Measurements from ENCODE around the gene LARGE1.

Gene LARGE1

GRCh38 chr22:33853200-33854097 lies 66.8 kb downstream of the LARGE1 start:
- DNase-seq (ENCODE audit: low spot score) = no peak

- DNase-seq (ENCODE audit: low spot score) = no peak
Measured at GRCh38 chr22:33851821-33852384, 68.4 kb downstream of the LARGE1 start.

DNA sequence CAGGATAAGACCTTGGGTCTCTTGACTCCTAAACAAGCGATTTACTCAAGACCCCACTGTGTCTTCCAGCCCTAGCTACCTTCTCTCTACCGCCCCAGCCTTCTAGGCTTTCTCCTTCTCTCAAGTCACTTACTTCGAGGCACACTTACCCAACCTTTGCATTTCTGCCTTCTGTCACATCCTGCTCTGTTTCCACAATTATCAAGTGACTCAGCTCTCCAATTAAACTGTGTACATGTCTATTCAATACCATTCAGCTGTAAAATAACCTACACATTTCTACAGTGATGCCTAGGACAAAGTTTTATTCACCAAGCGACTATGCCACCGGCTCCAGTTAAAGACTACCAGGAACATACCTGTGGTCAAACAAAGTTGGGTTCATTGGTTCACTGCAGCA lies 69.0 kb downstream of the LARGE1 start:
- no peak for DNase-seq (ENCODE audit: low spot score)

DNA sequence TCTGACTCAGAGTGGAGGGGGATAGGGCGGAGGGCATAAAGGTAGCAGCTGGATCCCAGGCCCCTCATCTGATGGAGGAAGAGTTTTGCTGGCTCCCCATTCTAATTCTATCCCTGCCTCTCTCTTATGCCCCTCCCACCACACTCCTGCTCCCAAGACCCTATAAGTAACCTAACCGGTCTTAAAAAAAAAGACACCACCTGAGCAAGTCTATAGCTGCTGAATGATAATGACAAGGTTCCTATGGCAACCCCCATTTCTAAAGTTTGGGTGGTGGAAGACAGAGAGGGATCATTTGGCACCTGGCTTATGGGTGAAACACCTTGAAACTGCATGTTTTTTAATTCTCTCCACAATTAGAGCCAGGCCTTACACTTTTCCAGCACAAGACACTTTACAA lies 69.6 kb downstream of the LARGE1 start:
- no peak for DNase-seq (ENCODE audit: low spot score)

GRCh38 chr22:33850193-33850592 lies 70.1 kb downstream of the LARGE1 start:
- DNase-seq (ENCODE audit: low spot score) = no peak

DNA sequence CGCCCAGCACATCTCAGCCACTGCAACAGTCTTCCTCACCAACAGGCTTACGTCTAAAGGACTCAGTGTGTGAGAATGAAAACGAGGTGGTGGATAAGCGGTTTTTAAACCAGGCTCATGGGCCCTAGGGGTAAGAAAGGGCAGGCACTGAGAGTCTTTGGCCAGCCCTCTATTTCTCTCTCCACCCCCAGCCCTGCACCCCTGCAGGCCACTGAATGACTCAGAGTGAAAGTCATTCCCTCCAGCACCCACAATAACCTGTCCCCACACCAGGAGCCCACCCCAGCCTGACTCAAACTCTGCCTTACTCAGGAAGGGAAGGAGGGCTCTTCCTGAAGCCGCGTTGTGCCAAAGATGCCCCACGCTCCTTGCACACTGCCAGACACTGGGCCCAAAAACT lies 72.0 kb downstream of the LARGE1 start:
- DNase-seq (ENCODE audit: low spot score) = no peak

DNA sequence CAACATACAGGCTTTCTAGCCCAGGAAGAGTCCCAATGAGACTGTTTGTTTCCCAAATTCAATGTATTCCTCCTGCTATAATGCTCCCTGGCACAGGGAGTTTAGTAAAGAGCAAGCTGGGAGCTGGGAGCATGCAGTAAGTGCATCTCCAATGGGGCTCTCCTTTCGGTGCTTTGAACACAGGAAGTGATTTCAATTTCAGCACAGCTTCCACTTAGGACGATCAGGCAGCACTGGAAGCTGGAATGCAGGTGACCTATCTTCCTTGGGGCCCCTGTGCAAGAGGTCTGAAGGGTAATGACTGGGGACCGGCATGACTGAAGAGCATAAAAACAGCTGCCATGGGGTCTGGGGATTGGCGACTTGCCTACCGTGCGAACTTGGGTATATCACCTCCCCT lies 76.0 kb downstream of the LARGE1 start:
- no peak for DNase-seq (ENCODE audit: low spot score)

DNA sequence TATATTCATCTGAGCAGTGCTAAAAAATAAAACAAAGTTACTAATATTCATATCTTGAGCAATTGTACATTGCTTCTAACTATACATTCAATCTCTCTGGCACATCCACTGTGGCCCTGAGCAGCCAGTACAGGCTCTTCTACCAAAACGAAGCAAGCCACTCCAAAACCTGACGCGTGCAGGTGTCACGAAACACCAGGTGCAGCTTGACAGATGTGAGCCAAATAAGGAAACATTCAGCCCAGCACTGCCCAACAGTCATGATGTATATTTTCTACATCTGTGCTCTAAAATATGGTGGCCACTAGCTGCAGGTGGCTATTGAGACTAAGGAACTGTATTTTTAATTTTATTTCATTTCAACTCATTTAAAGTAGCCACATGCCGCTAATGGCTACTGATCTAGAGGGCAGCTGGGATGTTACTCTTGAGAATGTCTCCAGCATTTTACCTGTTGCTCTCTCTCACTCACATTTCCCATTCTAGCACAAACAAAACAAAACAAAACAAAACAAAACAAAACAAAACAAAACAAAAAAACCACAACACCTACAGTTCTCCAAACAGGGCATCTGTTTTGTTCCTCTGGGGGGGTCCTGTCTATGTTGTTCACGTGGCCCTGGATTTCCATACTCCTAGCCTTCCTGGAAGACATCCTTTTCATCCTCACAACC lies 77.7 kb downstream of the LARGE1 start:
- no peak for DNase-seq (ENCODE audit: low spot score)

GRCh38 chr22:33842006-33842354 lies 78.3 kb downstream of the LARGE1 start:
- DNase-seq (ENCODE audit: low spot score) = no peak

- DNase-seq (ENCODE audit: low spot score) = no peak
Measured at GRCh38 chr22:33841281-33842005, 78.8 kb downstream of the LARGE1 start.

GRCh38 chr22:33838644-33839043 lies 81.6 kb downstream of the LARGE1 start:
- no peak for DNase-seq (ENCODE audit: low spot score)

- DNase-seq (ENCODE audit: low spot score) = no peak
Measured at GRCh38 chr22:33837826-33838225, 82.5 kb downstream of the LARGE1 start.

DNA sequence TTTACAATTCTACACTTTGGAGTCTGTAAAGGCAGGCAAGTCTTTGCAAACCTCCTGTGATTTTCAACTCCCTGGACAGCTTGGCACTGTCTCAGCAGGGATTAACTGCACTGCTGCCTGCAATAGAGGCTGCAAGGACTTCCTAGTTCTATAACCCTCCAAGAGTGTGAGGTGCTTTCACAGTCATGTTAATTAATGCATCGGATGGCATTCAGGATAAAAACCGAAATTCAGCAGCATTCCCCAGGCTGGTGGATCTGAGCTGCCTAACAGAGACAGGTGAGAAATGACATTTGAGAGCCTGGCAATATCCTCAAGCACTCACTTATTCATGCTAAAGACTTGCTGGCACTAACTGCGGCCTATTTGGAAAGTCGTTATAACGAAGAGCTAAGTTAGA lies 85.0 kb downstream of the LARGE1 start:
- no peak for DNase-seq (ENCODE audit: low spot score)

DNA sequence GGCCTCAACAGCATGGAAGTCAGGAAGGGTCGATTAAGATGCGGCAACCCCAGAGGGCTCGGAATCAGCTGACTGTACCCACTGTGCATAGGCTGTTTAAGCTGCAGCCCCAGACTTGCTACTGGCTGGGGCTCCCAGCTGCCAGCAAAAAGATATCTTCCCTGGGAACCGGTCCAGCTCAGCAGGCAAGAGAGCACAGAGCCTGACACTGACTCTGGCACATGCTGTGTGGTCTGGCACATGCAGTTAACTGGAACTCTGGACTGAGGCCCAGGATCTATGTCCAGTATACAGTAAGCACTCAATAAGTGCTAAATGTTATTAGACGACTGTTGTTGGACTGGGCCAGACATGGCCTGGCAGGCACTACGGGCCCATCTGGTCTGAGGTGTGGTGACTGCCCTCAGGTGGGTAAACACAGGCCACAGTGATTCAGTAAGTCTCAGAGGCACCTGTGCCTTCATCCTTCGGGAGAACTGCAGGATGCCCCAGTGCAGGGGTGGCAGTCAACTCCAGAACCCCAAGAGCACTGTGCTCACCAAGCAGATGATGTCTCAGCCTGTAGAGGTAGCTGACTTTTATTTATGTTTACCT lies 87.6 kb downstream of the LARGE1 start:
- no peak for DNase-seq (ENCODE audit: low spot score)

DNA sequence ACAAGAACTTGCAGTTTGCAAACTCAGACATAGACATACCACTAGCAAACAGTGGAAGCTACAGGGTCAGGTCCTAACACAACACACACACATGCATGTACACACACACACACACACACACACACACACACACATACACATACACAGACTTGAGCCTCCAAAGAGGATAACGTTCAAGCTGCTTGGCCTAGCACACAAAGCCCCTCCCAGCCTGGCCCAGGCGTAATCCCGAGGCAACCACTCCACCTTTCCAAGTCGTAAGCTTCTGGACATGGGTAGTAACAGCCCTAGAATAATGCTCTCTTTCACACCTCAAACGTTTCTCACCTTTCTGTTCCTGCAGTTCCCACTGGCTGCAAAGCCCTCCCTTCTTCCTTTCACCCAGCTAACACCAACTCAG lies 88.6 kb downstream of the LARGE1 start:
- DNase-seq (ENCODE audit: low spot score) = no peak

GRCh38 chr22:33831207-33831606 lies 89.1 kb downstream of the LARGE1 start:
- no peak for DNase-seq (ENCODE audit: low spot score)

GRCh38 chr22:33829546-33830280 lies 90.6 kb downstream of the LARGE1 start:
- no peak for DNase-seq (ENCODE audit: low spot score)

DNA sequence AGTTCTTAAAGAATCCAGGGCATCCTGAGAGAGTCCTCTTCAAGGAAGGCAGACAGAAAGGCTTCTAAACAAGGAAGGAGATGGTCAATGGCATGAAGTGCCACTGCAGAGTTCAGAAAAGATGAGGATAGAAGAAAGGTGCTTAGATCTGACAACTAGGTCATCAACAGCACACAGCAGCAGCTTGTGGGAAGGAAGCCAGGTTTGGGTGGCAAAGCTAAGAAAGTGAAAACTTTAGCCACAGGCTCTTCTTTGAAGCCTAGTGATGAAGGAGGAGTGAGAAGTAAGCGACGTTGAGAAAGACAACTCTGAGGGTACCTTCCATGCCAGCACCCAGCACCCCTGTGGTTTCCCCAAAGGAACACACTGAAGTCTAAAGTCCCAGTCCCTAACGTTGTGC lies 92.0 kb downstream of the LARGE1 start:
- DNase-seq (ENCODE audit: low spot score) = no peak

DNA sequence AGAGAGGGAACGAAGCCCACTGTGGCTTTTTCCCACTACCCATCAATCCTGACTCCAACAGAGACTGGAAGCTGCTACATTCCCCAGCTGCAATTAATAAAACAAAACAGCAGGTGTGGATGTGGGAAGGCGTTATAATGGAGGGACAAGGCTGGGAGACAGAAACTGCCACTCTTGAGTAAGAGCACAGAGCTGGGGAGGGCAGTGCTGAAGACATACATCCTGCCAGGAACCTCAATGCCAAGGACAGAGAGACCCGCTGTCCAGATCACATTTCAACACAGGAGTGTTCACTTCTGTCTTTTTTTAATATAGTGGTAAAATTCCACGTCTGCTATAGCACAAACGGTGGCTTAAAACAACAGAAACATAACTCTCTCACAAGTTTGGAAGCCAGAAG lies 94.5 kb downstream of the LARGE1 start:
- no peak for DNase-seq (ENCODE audit: low spot score)

GRCh38 chr22:33823552-33823951 lies 96.7 kb downstream of the LARGE1 start:
- no peak for DNase-seq (ENCODE audit: low spot score)

DNA sequence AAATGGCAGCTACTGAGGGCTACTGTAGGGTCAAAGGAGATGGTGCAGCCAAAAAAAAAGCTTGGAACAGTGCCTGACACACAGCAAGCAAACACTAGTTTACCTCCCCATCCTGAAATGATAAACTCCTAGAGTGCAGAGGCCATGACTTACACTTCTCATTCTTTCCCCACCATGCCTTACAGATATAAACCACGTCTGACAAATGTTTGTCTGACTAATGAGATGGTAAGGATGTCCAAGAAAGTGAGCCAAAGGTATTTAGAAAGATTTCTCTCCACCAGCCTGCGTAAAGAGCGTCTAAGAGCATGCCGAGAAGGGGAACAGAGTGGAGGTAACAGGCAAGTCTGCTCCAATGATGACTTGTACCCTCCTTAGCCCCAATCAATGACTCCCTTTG lies 99.0 kb downstream of the LARGE1 start:
- no peak for DNase-seq (ENCODE audit: low spot score)

- no peak for DNase-seq (ENCODE audit: low spot score)
Measured at GRCh38 chr22:33819743-33820142, 100.5 kb downstream of the LARGE1 start.

Data from left forelimb (tissue), 1 donor.